Neural cell (in vitro differentiated cells): Measurements from ENCODE around the gene ANXA5.

Experiments
- CTCF ChIP-seq: fragments of 450-650 bp; IDR thresholded peaks from 2 replicates; pipeline ENCODE4 v1.5.1; 2014; ENCODE audit warnings: antibody characterized with exemption, mild to moderate bottlenecking, moderate library complexity; ENCODE audit not compliant: poor library complexity, severe bottlenecking
- EP300 ChIP-seq: fragments of 450-650 bp; conservative IDR thresholded peaks from 2 replicates; pipeline ENCODE4 v1.6.1; 2014; ENCODE audit warnings: antibody characterized with exemption, mild to moderate bottlenecking, moderate library complexity; ENCODE audit not compliant: poor library complexity, severe bottlenecking
- EZH2 ChIP-seq: fragments of 200-600, 300-800 bp; shearing (Covaris generic), sonication (generic); IDR thresholded peaks from 2 replicates; pipeline ENCODE4 v1.6.1; 2014; ENCODE audit warnings: antibody characterized with exemption, low read length, borderline replicate concordance, mild to moderate bottlenecking; ENCODE audit not compliant: insufficient read depth, poor library complexity, severe bottlenecking
- MXI1 ChIP-seq: fragments of 450-650 bp; conservative IDR thresholded peaks from 2 replicates; pipeline ENCODE4 v1.6.1; 2014; ENCODE audit warnings: antibody characterized with exemption, mild to moderate bottlenecking; ENCODE audit not compliant: poor library complexity, severe bottlenecking
- POLR2AphosphoS5 ChIP-seq: IDR thresholded peaks from 2 replicates; pipeline ENCODE4 v1.6.1; 2012
- RAD21 ChIP-seq: fragments of 450-650 bp; conservative IDR thresholded peaks from 2 replicates; pipeline ENCODE4 v1.6.1; 2014; ENCODE audit warnings: antibody characterized with exemption, mild to moderate bottlenecking, moderate library complexity
- REST ChIP-seq: IDR thresholded peaks from 2 replicates; pipeline ENCODE4 v1.6.1; 2012; ENCODE audit warnings: borderline replicate concordance
- TAF1 ChIP-seq: IDR thresholded peaks from 2 replicates; pipeline ENCODE4 v1.6.1; 2012; ENCODE audit warnings: low read depth

GRCh38 chr4:121688261-121688660, 8.5 kb downstream of the ANXA5 start:
- TF ChIP-seq CTCF (no peak), EP300 (no peak), POLR2AphosphoS5 (no peak), REST (no peak), TAF1 (no peak), MXI1 (no peak), EZH2 (no peak), RAD21 (no peak)
